K562 (cell line): ENCODE measurements around the gene PRDX2. TPM values are rescaled to one million over a fixed set of nuclear protein-coding genes. Genes with fewer than 3 reads are reported as not detected.

Experiments used
- CREB1 ChIP-seq, 2 experiments: sonication (generic) in 1 of 2; formaldehyde crosslinking in 1 of 2; IDR thresholded peaks; 2 replicates each; pipeline versions ENCODE4 v1.6.1 to v1.8.0; 2012 to 2022; ENCODE audit warnings: inconsistent platforms in 1 of 2, mild to moderate bottlenecking in 1 of 2, missing genetic modification reagents in 1 of 2, moderate library complexity in 1 of 2
- PBX2 ChIP-seq, 2 experiments: IDR thresholded peaks in 1 of 2; conservative IDR thresholded peaks in 1 of 2; 2 replicates each; pipeline ENCODE4 v1.6.1; 2016; ENCODE audit warnings: low read depth in 2 of 2, mild to moderate bottlenecking in 1 of 2, missing compliant biosample characterization in 1 of 2, missing genetic modification characterization in 1 of 2, moderate library complexity in 1 of 2
- PYGO2 ChIP-seq: fragments of 450-650 bp; IDR thresholded peaks from 2 replicates; pipeline ENCODE4 v1.6.1; 2016; ENCODE audit warnings: mild to moderate bottlenecking, missing genetic modification characterization, moderate library complexity, missing compliant biosample characterization
- UBTF ChIP-seq, 2 experiments: IDR thresholded peaks; 2 replicates each; pipeline ENCODE4 v1.6.1; 2012; ENCODE audit warnings: improper control_type of control experiment in 2 of 2, low read depth in 2 of 2, low read length in 2 of 2, borderline replicate concordance in 1 of 2
- ZBTB34 ChIP-seq: fragments of 250-450 bp; sonication (Bioruptor Pico); IDR thresholded peaks from 2 replicates; pipeline ENCODE4 v1.8.0; 2021; ENCODE audit warnings: mild to moderate bottlenecking, moderate library complexity
- ZBTB40 ChIP-seq, 2 experiments: fragments of 450-650 bp in 1 of 2; sonication (generic) in 1 of 2; formaldehyde crosslinking in 1 of 2; IDR thresholded peaks; 2 replicates each; pipeline versions ENCODE4 v1.7.1 to v1.9.0; 2016 to 2022; ENCODE audit warnings: inconsistent platforms in 1 of 2, mild to moderate bottlenecking in 1 of 2, missing genetic modification reagents in 1 of 2
- ZNF12 ChIP-seq: sonication (generic); formaldehyde crosslinking; IDR thresholded peaks from 2 replicates; pipeline ENCODE4 v1.4.0; 2020; ENCODE audit warnings: mild to moderate bottlenecking, missing genetic modification reagents
- ZNF232 ChIP-seq: sonication (generic); formaldehyde crosslinking; IDR thresholded peaks from 2 replicates; pipeline ENCODE4 v1.8.0; 2022; ENCODE audit warnings: mild to moderate bottlenecking, missing genetic modification reagents
- polyA plus RNA-seq, 8 experiments: library from polyadenylated mRNA; depleted of rRNA in 4 of 8; stranded (reverse) in 5 of 8; unstranded in 3 of 8; fragments of >200 nt; fragmentation: Nextera tagmentation in 2 of 8; fragmentation: Illumina TruSeq in 1 of 8; extraction: Ambion mirVana in 2 of 8; extraction: Trizol in 1 of 8; gene quantifications; 2 replicates each; pipeline versions ENCODE4 v1.2.1 to v1.2.3, GENCODE V29; 2011 to 2014; ENCODE audit warnings: inconsistent platforms in 1 of 8, missing spikeins in 1 of 8
- total RNA-seq, 7 experiments: library from RNA; depleted of rRNA in 6 of 7; stranded (reverse); fragments of >200 nt in 6 of 7; fragmentation: Illumina TruSeq in 2 of 7; extraction: Trizol in 2 of 7; gene quantifications; 2 replicates each; pipeline versions ENCODE4 v1.2.1 to v1.2.3, GENCODE V29; 2011 to 2021; ENCODE audit warnings: low replicate concordance in 1 of 7

Gene PRDX2
- total and polyA plus RNA-seq, 9 of the 15 experiments (the other 6 are each of a cell fraction or from before 2014, with no cell fraction given): 206 to 1,183 (median 415) TPM

GRCh38 chr19:12782424-12783290, 18.9 kb downstream of the PRDX2 start (continued):
- TF ChIP-seq PYGO2 (tag) (no peak), ZBTB40 (IDR thresholded peaks at IDR 0.05) (no peak), ZBTB40 (CRISPR knock-in tag; IDR thresholded peaks at IDR 0.05) (no peak), UBTF (IDR thresholded peaks at IDR 0.05; ENCODE audit: borderline replicate concordance in 1 of 2, low read depth in 2 of 2, low read length in 2 of 2) (no peak), CREB1 (IDR thresholded peaks at IDR 0.05) (peak; percentile 81), CREB1 (CRISPR knock-in tag; IDR thresholded peaks at IDR 0.05) (peak; percentile 86), ZBTB34 (CRISPR knock-in tag) (no peak), ZNF232 (no peak), ZNF12 (CRISPR knock-in tag) (no peak), PBX2 (CRISPR knock-in tag; IDR thresholded peaks at IDR 0.05; ENCODE audit: low read depth) (no peak), PBX2 (tag; conservative IDR thresholded peaks at IDR 0.05; ENCODE audit: low read depth) (no peak)
